ENCODE measurements around the gene HBM.

The HBM gene

DNA sequence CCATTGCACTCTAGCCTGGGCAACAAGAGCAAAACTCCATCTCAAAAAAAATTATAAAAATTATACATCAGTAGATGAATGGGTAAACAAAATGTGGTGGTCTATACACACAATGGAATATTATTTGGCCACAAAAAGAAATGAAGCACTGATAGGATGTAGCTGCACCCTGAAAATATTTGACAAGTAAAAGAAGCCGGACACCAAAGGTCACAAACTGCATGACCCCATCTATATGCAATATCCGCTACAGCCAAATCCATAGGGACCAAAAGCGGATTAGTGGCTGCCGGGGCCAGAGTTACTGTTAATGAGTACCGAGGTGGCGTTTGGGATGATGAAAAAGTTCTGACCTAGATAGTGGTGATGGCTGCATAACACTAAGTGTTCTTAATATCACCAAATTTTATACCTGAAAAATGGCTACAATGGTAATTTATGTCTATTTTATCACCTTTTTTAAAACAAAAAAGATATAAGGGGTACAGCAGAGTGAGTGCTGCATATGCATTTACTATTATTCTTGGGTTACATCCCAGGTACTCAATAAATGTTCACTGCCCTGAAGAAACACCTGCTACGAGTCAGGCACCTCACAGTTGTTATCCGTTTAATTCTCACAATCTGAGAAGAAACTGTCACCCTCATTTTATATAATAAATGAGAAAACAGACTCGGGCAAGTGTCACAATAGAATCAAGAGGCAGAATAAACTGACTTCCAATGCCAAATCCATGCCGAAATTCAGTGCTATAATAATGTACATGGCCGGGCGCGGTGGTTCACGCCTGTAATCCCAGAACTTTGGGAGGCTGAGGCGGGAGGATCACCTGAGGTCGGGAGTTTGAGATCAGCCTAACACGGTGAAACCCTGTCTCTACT is 13.7 kb downstream of the HBM start:
- H3K27me3 Mint-ChIP-seq (ENCODE audit: low read depth) = peaks cover 52% of the 10 kb centered on the region
- peaks cover 3% of the 10 kb centered on the region for H3K9me3 Mint-ChIP-seq
- peaks cover 6% of the 10 kb centered on the region for H3K4me1 Mint-ChIP-seq
- peak overlapping the region in 1 of 3 experiments; percentile 43 for H3K4me3 Mint-ChIP-seq
- no peak overlapping the region for H3K27ac Mint-ChIP-seq
- peaks cover 3% of the 10 kb centered on the region for H3K36me3 Mint-ChIP-seq (ENCODE audit: low read depth)
- TF ChIP-seq, protein P1, sequence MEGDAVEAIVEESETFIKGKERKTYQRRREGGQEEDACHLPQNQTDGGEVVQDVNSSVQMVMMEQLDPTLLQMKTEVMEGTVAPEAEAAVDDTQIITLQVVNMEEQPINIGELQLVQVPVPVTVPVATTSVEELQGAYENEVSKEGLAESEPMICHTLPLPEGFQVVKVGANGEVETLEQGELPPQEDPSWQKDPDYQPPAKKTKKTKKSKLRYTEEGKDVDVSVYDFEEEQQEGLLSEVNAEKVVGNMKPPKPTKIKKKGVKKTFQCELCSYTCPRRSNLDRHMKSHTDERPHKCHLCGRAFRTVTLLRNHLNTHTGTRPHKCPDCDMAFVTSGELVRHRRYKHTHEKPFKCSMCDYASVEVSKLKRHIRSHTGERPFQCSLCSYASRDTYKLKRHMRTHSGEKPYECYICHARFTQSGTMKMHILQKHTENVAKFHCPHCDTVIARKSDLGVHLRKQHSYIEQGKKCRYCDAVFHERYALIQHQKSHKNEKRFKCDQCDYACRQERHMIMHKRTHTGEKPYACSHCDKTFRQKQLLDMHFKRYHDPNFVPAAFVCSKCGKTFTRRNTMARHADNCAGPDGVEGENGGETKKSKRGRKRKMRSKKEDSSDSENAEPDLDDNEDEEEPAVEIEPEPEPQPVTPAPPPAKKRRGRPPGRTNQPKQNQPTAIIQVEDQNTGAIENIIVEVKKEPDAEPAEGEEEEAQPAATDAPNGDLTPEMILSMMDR (IDR thresholded peaks at IDR 0.05; ENCODE audit: unreplicated experiment in 3 of 3) = no peak

DNA sequence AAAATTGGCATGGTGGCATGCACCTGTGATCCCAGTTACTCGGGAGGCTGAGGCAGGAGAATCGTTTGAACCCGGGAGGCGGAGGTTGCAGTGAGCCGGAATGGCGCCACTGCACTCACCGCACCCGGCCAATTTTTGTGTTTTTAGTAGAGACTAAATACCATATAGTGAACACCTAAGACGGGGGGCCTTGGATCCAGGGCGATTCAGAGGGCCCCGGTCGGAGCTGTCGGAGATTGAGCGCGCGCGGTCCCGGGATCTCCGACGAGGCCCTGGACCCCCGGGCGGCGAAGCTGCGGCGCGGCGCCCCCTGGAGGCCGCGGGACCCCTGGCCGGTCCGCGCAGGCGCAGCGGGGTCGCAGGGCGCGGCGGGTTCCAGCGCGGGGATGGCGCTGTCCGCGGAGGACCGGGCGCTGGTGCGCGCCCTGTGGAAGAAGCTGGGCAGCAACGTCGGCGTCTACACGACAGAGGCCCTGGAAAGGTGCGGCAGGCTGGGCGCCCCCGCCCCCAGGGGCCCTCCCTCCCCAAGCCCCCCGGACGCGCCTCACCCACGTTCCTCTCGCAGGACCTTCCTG is 14.4 kb downstream of the HBM start, which contains the start of gene HBQ1:
HBQ1 (plus strand) TSS at position 359 of the 575 bp plus-strand sequence; CDS start at position 387, 28 bp downstream.
- Mint-ChIP-seq H3K27me3 (ENCODE audit: low read depth) (peaks cover 44% of the 10 kb centered on the region), H3K36me3 (ENCODE audit: low read depth) (peaks cover 6% of the 10 kb centered on the region), H3K27ac (no peak within 1 kb of the TSS), H3K4me1 (peaks cover 6% of the 10 kb centered on the region), H3K4me3 (peak within 1 kb of the TSS in 2 of 3 experiments; percentile 44 to 46), H3K9me3 (no peaks in the 10 kb centered on the region)
- TF ChIP-seq, protein P1 (IDR thresholded peaks at IDR 0.05; ENCODE audit: unreplicated experiment in 3 of 3) = peak; percentile 65 to 75 (median 73)

DNA sequence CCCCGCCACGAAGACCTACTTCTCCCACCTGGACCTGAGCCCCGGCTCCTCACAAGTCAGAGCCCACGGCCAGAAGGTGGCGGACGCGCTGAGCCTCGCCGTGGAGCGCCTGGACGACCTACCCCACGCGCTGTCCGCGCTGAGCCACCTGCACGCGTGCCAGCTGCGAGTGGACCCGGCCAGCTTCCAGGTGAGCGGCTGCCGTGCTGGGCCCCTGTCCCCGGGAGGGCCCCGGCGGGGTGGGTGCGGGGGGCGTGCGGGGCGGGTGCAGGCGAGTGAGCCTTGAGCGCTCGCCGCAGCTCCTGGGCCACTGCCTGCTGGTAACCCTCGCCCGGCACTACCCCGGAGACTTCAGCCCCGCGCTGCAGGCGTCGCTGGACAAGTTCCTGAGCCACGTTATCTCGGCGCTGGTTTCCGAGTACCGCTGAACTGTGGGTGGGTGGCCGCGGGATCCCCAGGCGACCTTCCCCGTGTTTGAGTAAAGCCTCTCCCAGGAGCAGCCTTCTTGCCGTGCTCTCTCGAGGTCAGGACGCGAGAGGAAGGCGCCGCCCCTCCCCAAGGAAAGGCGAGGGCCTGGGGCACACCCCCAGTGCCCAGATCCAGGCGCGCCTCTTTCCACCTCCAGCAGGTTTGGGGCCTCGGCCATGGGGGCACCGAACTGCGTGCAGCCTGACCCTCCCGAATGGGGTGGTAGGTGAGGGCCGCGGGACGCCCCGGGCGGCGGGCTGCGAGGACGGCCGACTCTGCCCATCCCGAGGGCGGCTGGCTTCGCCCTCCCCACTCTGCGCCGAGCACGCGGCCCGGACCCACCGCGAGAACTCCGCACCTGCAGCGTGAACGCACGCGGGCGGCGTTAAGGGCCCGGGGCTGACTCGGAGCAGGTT is 15.1 kb downstream of the HBM start:
- Mint-ChIP-seq H3K4me3 (peak overlapping the region in 2 of 3 experiments; percentile 44 to 46), H3K27ac (no peak overlapping the region), H3K27me3 (ENCODE audit: low read depth) (peaks cover 37% of the 10 kb centered on the region)

DNA sequence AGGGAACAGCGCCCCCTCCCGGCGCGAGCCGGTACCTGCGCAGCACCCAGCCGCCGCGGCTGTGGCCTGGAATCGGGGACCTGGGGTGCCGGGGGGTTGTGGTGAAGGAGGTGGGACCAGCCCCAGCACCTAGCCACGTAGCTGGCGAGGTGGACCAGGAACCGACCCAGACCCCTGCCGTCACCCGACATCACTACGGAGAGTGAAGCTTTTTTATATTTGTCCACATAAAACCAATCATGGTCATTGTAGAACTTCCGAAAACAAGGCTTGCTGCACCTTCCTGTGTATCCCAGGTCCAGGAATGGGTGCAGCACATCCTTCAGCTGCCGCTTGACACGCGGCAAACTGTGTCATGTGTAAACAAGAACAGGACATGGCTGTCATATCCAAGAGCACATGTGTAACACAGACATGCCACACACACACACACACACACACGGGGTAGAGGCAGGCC is 15.8 kb downstream of the HBM start:
- TF ChIP-seq, protein P1 (IDR thresholded peaks at IDR 0.05; ENCODE audit: unreplicated experiment in 3 of 3) = peak; percentile 93 to 98 (median 97)
- no peak overlapping the region for H3K27ac Mint-ChIP-seq
- peaks cover 36% of the 10 kb centered on the region for H3K27me3 Mint-ChIP-seq (ENCODE audit: low read depth)
- H3K4me3 Mint-ChIP-seq = peak overlapping the region; percentile 14 to 34 (median 19)
- H3K4me1 Mint-ChIP-seq = peaks cover 6% of the 10 kb centered on the region
- H3K36me3 Mint-ChIP-seq (ENCODE audit: low read depth) = peaks cover 13% of the 10 kb centered on the region
- no peaks in the 10 kb centered on the region for H3K9me3 Mint-ChIP-seq

More for the DNA sequence above, 15.1 kb downstream of the HBM start:
- Mint-ChIP-seq H3K4me1 (peaks cover 6% of the 10 kb centered on the region), H3K36me3 (ENCODE audit: low read depth) (peaks cover 12% of the 10 kb centered on the region), H3K9me3 (no peaks in the 10 kb centered on the region)
- TF ChIP-seq, protein P1 (IDR thresholded peaks at IDR 0.05; ENCODE audit: unreplicated experiment in 3 of 3) = no peak

DNA sequence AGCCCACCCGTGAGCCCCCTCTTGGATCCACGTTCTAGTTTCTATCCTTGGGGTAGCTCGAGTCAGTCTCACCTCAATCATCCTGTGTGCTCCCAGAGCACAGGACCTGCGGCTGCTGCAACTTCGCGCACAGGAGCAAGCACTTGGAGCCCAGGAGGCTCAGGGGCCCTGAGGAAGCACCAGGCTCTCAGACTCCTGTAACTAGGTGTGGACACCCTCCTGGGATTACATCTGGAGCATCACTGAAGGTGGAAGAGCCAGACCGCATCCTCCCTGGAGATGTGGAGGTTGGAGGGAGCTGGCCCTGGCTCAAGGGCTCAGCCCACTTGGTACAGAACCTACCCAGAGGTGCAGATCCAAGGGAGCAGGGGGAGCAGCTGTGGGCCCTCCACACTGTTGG is 17.2 kb downstream of the HBM start:
- H3K4me3 Mint-ChIP-seq = no peak overlapping the region
- H3K36me3 Mint-ChIP-seq (ENCODE audit: low read depth) = peaks cover 18% of the 10 kb centered on the region
- peaks cover 25% of the 10 kb centered on the region for H3K27me3 Mint-ChIP-seq (ENCODE audit: low read depth)
- H3K27ac Mint-ChIP-seq = no peak overlapping the region
- no peaks in the 10 kb centered on the region for H3K9me3 Mint-ChIP-seq
- TF ChIP-seq, protein P1 (IDR thresholded peaks at IDR 0.05; ENCODE audit: unreplicated experiment in 3 of 3) = no peak
- no peaks in the 10 kb centered on the region for H3K4me1 Mint-ChIP-seq
